Neural crest cell (in vitro differentiated cells): ENCODE results near the gene IL17RA. TPM values are rescaled to one million over a fixed set of nuclear protein-coding genes. Genes with fewer than 3 reads are reported as not detected.

Experiments used
- DNase-seq: peaks from one replicate; pipeline ENCODE4 v3.0.0; 2021; ENCODE audit warnings: low read depth, mixed read lengths, low spot score
- H3K27ac Mint-ChIP-seq: one replicate; pipeline ENCODE4 v1.8.0; 2021; ENCODE audit warnings: mild to moderate bottlenecking, mixed read lengths; ENCODE audit not compliant: unreplicated experiment
- H3K27me3 Mint-ChIP-seq: 2 replicates; pipeline ENCODE4 v1.8.0; 2021; ENCODE audit warnings: low read depth, mild to moderate bottlenecking, mixed read lengths
- H3K36me3 Mint-ChIP-seq: 2 replicates; pipeline ENCODE4 v1.8.0; 2021; ENCODE audit warnings: low read depth, mild to moderate bottlenecking, mixed read lengths
- H3K4me1 Mint-ChIP-seq: 2 replicates; pipeline ENCODE4 v1.8.0; 2021; ENCODE audit warnings: mixed read lengths
- H3K4me3 Mint-ChIP-seq: one replicate; pipeline ENCODE4 v1.8.0; 2021; ENCODE audit warnings: mild to moderate bottlenecking, mixed read lengths
- H3K9me3 Mint-ChIP-seq: 2 replicates; pipeline ENCODE4 v1.8.0; 2021; ENCODE audit warnings: mixed read lengths
- total RNA-seq: library from RNA; stranded (reverse); gene quantifications from 2 replicates; pipeline ENCODE4 v1.2.1, GENCODE V29; 2021
- TF ChIP-seq, protein P1 (sequence below): fragments of 200-600 bp; sonication (generic); conservative IDR thresholded peaks from 2 replicates; pipeline ENCODE4 v1.5.0; 2021; ENCODE audit warnings: antibody characterized with exemption, mild to moderate bottlenecking

The IL17RA gene
- total RNA-seq, 1 donor from 2014 or later = 7.1 TPM

DNA sequence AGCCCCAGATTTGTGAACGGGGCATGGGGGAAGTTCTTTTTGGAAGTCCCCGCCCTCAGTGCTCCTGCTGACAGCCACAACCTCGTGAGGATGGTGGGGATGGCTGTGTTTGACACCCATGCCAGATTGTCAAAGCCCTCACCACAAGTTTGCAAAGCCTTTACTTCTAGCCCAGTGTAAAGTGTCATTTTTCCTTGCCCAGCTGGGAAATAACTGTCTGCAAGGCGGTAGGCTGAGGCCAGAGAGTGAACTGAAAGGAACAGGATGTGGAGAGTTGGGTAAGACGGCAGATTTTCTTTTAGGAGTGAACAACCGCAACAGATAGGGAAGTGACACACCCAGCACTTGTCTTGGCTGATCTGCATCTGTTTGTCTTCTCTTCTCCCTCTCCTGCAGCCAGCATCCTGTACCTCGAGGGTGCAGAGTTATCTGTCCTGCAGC, 13.6 kb downstream of the IL17RA start:
- Mint-ChIP-seq H3K27me3 (no peaks in the 10 kb centered on the region), H3K4me3 (no peak overlapping the region), H3K27ac (no peak overlapping the region), H3K9me3 (no peaks in the 10 kb centered on the region), H3K36me3 (peaks cover 2% of the 10 kb centered on the region), H3K4me1 (no peaks in the 10 kb centered on the region)
- TF ChIP-seq, protein P1, sequence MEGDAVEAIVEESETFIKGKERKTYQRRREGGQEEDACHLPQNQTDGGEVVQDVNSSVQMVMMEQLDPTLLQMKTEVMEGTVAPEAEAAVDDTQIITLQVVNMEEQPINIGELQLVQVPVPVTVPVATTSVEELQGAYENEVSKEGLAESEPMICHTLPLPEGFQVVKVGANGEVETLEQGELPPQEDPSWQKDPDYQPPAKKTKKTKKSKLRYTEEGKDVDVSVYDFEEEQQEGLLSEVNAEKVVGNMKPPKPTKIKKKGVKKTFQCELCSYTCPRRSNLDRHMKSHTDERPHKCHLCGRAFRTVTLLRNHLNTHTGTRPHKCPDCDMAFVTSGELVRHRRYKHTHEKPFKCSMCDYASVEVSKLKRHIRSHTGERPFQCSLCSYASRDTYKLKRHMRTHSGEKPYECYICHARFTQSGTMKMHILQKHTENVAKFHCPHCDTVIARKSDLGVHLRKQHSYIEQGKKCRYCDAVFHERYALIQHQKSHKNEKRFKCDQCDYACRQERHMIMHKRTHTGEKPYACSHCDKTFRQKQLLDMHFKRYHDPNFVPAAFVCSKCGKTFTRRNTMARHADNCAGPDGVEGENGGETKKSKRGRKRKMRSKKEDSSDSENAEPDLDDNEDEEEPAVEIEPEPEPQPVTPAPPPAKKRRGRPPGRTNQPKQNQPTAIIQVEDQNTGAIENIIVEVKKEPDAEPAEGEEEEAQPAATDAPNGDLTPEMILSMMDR = no peak
- no peak for DNase-seq

- no peak for DNase-seq
- H3K36me3 Mint-ChIP-seq = peaks cover 2% of the 10 kb centered on the region
- H3K27ac Mint-ChIP-seq = no peak overlapping the region
- H3K4me1 Mint-ChIP-seq = no peaks in the 10 kb centered on the region
- no peaks in the 10 kb centered on the region for H3K27me3 Mint-ChIP-seq
- H3K9me3 Mint-ChIP-seq = no peaks in the 10 kb centered on the region
- no peak overlapping the region for H3K4me3 Mint-ChIP-seq
- TF ChIP-seq, protein P1 = no peak
Measured at GRCh38 chr22:17100621-17101020, 15.8 kb downstream of the IL17RA start.

- Mint-ChIP-seq H3K4me3 (no peak overlapping the region), H3K36me3 (peaks cover 2% of the 10 kb centered on the region), H3K27me3 (no peaks in the 10 kb centered on the region), H3K4me1 (no peaks in the 10 kb centered on the region), H3K27ac (no peak overlapping the region), H3K9me3 (no peaks in the 10 kb centered on the region)
- DNase-seq = no peak
- TF ChIP-seq, protein P1 = no peak
Measured at GRCh38 chr22:17101475-17102296, 16.9 kb downstream of the IL17RA start.

DNA sequence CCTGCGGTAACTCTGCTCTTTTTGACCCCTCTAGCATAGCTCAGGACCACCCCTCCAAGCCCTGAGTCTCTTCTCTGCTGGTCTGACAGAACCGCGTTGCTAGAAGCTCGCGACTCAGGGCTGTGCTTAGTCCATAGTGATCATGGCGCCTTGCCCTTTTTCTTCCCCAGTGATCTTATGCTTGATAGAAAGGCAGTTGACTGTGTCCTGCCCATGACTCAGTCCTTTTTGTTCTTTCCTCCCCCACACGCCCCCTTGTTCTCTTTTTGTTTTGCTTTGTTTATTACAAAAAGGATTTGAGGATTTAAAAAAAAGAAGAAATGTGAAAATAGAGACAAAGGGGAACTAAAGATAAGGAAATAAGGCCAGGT, 17.5 kb downstream of the IL17RA start:
- DNase-seq = no peak
- Mint-ChIP-seq H3K4me3 (no peak overlapping the region), H3K36me3 (peaks cover 2% of the 10 kb centered on the region), H3K9me3 (no peaks in the 10 kb centered on the region), H3K27me3 (no peaks in the 10 kb centered on the region), H3K27ac (no peak overlapping the region), H3K4me1 (no peaks in the 10 kb centered on the region)
- TF ChIP-seq, protein P1 = no peak

GRCh38 chr22:17103351-17103750, 18.6 kb downstream of the IL17RA start:
- no peaks in the 10 kb centered on the region for H3K27me3 Mint-ChIP-seq
- H3K36me3 Mint-ChIP-seq = peaks cover 2% of the 10 kb centered on the region
- TF ChIP-seq, protein P1 = no peak
- no peak overlapping the region for H3K27ac Mint-ChIP-seq
- DNase-seq = no peak
- no peak overlapping the region for H3K4me3 Mint-ChIP-seq
- H3K9me3 Mint-ChIP-seq = no peaks in the 10 kb centered on the region
- no peaks in the 10 kb centered on the region for H3K4me1 Mint-ChIP-seq
